ENCODE results near the gene KIRREL2. TPM values are rescaled to one million over a fixed set of nuclear protein-coding genes. Genes with fewer than 3 reads are reported as not detected.
"Not testable (repeated sequence)": the region's sequence is repeated elsewhere in the genome, so short reads cannot be mapped to it uniquely, and the experiment has no call there.

KIRREL2 gene
- total RNA-seq, 1 donor from 2014 or later: not detected

DNA sequence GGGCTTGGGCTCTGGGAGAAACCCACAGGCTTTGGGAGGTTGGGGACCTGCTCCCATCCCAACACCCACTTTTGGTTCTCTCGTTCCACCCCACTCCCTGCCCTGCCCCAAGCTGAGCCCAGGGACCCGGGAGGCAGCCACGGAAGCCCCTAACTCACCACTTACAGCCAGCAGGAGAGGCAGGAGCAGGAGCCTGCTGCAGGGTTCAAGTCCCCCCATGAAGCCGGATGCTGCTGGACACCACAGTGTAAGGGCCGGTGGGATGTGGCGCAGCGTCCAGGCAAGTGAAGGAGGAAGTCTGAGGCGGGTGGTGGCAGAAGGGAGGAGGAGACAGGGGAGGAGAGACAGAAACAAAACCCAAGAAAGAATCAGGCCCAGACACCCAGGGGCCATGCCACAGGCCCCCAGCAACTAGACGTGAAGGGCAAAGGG lies 51.3 kb downstream of the KIRREL2 start, which contains the start of gene TYROBP:
TSS of gene TYROBP (minus strand) at position 286 of the 432 bp plus-strand sequence. CDS start at position 219, 67 bp downstream.
- Histone ChIP-seq H3K36me3 (no peaks in the 10 kb centered on the region), H3K4me1 (peaks cover 9% of the 10 kb centered on the region), H3K4me3 (peak within 1 kb of the TSS in 1 of 2 donors; percentile 16), H3K9me3 (no peaks in the 10 kb centered on the region), H3K27ac (peak within 1 kb of the TSS; percentile 20), H3K27me3 (no peaks in the 10 kb centered on the region)
- TF ChIP-seq CTCF (IDR thresholded peaks at IDR 0.05) (no peak), POLR2AphosphoS5 (IDR thresholded peaks at IDR 0.05; ENCODE audit: insufficient read depth in 1 of 2, low read depth in 1 of 2) (no peak), POLR2A (IDR thresholded peaks at IDR 0.05) (no peak)
- intact Hi-C loops (cut with DNase I): no loop called here
- no peak for DNase-seq (ENCODE audit: extremely low spot score in 2 of 2)

GRCh38 chr19:35908973-35909683 lies 52.4 kb downstream of the KIRREL2 start:
- Histone ChIP-seq H3K9me3 (no peaks in the 10 kb centered on the region), H3K27ac (no peak overlapping the region), H3K4me1 (no peaks in the 10 kb centered on the region), H3K36me3 (no peaks in the 10 kb centered on the region), H3K27me3 (no peaks in the 10 kb centered on the region), H3K4me3 (no peak overlapping the region)
- TF ChIP-seq CTCF (IDR thresholded peaks at IDR 0.05) (no peak), POLR2AphosphoS5 (IDR thresholded peaks at IDR 0.05; ENCODE audit: insufficient read depth in 1 of 2, low read depth in 1 of 2) (peak in 1 of 2 donors; percentile 44), POLR2A (IDR thresholded peaks at IDR 0.05) (peak in 1 of 2 donors; percentile 7)
- intact Hi-C loops (cut with DNase I): no loop called here
- no peak for DNase-seq (ENCODE audit: extremely low spot score in 2 of 2)

DNA sequence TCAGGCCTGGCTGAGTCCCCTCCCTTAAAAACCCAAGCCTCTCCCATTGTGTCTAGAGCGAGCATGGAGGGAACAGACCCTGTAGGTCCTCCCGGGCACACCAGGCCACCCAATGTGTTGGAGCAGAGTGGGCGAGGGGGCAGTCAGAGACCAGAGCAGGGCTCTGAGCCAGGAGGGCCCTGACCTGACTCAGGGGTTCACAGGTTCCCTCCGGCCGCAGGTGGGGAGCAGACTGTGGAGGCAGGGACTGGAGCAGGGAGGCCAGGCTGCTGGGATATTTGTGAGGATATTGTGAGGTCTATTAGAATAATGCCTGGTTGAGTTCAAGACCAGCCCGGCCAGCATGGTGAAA lies 52.9 kb downstream of the KIRREL2 start:
- intact Hi-C loops (cut with DNase I): no loop called here
- Histone ChIP-seq H3K4me1 (no peaks in the 10 kb centered on the region), H3K4me3 (no peak overlapping the region), H3K27me3 (no peaks in the 10 kb centered on the region), H3K9me3 (no peaks in the 10 kb centered on the region), H3K27ac (no peak overlapping the region), H3K36me3 (no peaks in the 10 kb centered on the region)
- no peak for TF ChIP-seq POLR2AphosphoS5 (IDR thresholded peaks at IDR 0.05; ENCODE audit: insufficient read depth in 1 of 2, low read depth in 1 of 2)
- TF ChIP-seq CTCF (IDR thresholded peaks at IDR 0.05): no peak
- no peak for TF ChIP-seq POLR2A (IDR thresholded peaks at IDR 0.05)
- DNase-seq (ENCODE audit: extremely low spot score in 2 of 2): no peak

- H3K4me3 ChIP-seq; H3K36me3 ChIP-seq; H3K9me3 ChIP-seq; intact Hi-C loops (cut with DNase I); H3K27ac ChIP-seq; H3K27me3 ChIP-seq; H3K4me1 ChIP-seq; DNase-seq (ENCODE audit: extremely low spot score in 2 of 2): not testable (repeated sequence)
These were observed 53.6 kb downstream of the KIRREL2 start for GRCh38 chr19:35910355-35910754.

- no peak for DNase-seq (ENCODE audit: extremely low spot score in 2 of 2)
- H3K4me3 ChIP-seq: no peak overlapping the region
- H3K27me3 ChIP-seq: no peaks in the 10 kb centered on the region
- no peaks in the 10 kb centered on the region for H3K4me1 ChIP-seq
- no peak overlapping the region for H3K27ac ChIP-seq
- intact Hi-C loops (cut with DNase I): no loop called here
- TF ChIP-seq POLR2AphosphoS5 (IDR thresholded peaks at IDR 0.05; ENCODE audit: insufficient read depth in 1 of 2, low read depth in 1 of 2) (no peak), CTCF (IDR thresholded peaks at IDR 0.05) (no peak), POLR2A (IDR thresholded peaks at IDR 0.05) (no peak)
- no peaks in the 10 kb centered on the region for H3K36me3 ChIP-seq
- H3K9me3 ChIP-seq: no peaks in the 10 kb centered on the region
These were observed 54.5 kb downstream of the KIRREL2 start for GRCh38 chr19:35911173-35911572.

Data from vagina (tissue), 2 donors.